DOHH2 (cell line): ENCODE measurements around the gene GAS6.

Experiments
- H3F3A ChIP-seq: fragments of 200-600 bp; sonication (generic), shearing (Covaris generic); 2 replicates; pipeline ENCODE4 v1.6.0; 2016; ENCODE audit warnings: antibody characterized with exemption, mild to moderate bottlenecking; ENCODE audit not compliant: control insufficient read depth, insufficient read depth
- H3K27ac ChIP-seq: fragments of 200-600 bp; sonication (generic); 2 replicates; pipeline ENCODE4 v1.5.1; 2014; ENCODE audit warnings: low read depth, mild to moderate bottlenecking, low read length, moderate library complexity
- H3K27me3 ChIP-seq: fragments of 200-600 bp; sonication (generic); 2 replicates; pipeline ENCODE4 v1.6.1; 2014; ENCODE audit warnings: mild to moderate bottlenecking, low read length, mixed read lengths; ENCODE audit not compliant: control insufficient read depth
- H3K36me3 ChIP-seq: fragments of 200-600 bp; sonication (generic); 2 replicates; pipeline ENCODE4 v1.6.1; 2014; ENCODE audit warnings: mild to moderate bottlenecking, low read length, moderate library complexity, mixed read lengths; ENCODE audit not compliant: control insufficient read depth
- H3K4me1 ChIP-seq: fragments of 200-600 bp; sonication (generic); 2 replicates; pipeline ENCODE4 v1.6.1; 2014; ENCODE audit warnings: mild to moderate bottlenecking, low read length, mixed read lengths; ENCODE audit not compliant: control insufficient read depth
- H3K4me2 ChIP-seq: fragments of 200-600 bp; sonication (generic); 2 replicates; pipeline ENCODE4 v1.6.0; 2014; ENCODE audit warnings: mild to moderate bottlenecking, low read length, moderate library complexity
- H3K4me3 ChIP-seq: fragments of 200-600 bp; sonication (generic); 2 replicates; pipeline ENCODE4 v1.5.1; 2014; ENCODE audit warnings: mild to moderate bottlenecking, low read length, mixed read lengths
- H3K79me2 ChIP-seq: fragments of 200-600 bp; sonication (generic); 2 replicates; pipeline ENCODE4 v1.6.1; 2014; ENCODE audit warnings: mild to moderate bottlenecking, low read length, mixed read lengths; ENCODE audit not compliant: control insufficient read depth
- H3K9me2 ChIP-seq: fragments of 200-600 bp; sonication (generic); replicated peaks from 2 replicates; pipeline ENCODE4 v1.6.1; 2014; ENCODE audit warnings: mild to moderate bottlenecking, low read length, mixed read lengths; ENCODE audit not compliant: control insufficient read depth
- H3K9me3 ChIP-seq: fragments of 200-600 bp; sonication (generic); 2 replicates; pipeline ENCODE4 v1.6.1; 2014; ENCODE audit warnings: antibody characterized with exemption, low read length, mixed read lengths; ENCODE audit not compliant: control insufficient read depth, insufficient read depth
- H4K20me1 ChIP-seq: fragments of 200-600 bp; sonication (generic); 2 replicates; pipeline ENCODE4 v1.6.0; 2014; ENCODE audit warnings: low read depth, mild to moderate bottlenecking, antibody characterized with exemption, low read length, moderate library complexity; ENCODE audit not compliant: control insufficient read depth, insufficient read depth
- EZH2phosphoT487 ChIP-seq: fragments of 200-600 bp; sonication (generic); IDR thresholded peaks from 2 replicates; pipeline ENCODE4 v1.6.1; 2017; ENCODE audit warnings: borderline replicate concordance, mild to moderate bottlenecking, antibody characterized with exemption, low read length, moderate library complexity, mixed read lengths
- TF ChIP-seq, protein P1 (sequence below): fragments of 200-600 bp; sonication (generic); IDR thresholded peaks from one replicate; pipeline ENCODE4 v1.5.1; 2014; ENCODE audit warnings: antibody characterized with exemption, mild to moderate bottlenecking, low read depth, low read length; ENCODE audit not compliant: poor library complexity, severe bottlenecking

Gene GAS6

DNA sequence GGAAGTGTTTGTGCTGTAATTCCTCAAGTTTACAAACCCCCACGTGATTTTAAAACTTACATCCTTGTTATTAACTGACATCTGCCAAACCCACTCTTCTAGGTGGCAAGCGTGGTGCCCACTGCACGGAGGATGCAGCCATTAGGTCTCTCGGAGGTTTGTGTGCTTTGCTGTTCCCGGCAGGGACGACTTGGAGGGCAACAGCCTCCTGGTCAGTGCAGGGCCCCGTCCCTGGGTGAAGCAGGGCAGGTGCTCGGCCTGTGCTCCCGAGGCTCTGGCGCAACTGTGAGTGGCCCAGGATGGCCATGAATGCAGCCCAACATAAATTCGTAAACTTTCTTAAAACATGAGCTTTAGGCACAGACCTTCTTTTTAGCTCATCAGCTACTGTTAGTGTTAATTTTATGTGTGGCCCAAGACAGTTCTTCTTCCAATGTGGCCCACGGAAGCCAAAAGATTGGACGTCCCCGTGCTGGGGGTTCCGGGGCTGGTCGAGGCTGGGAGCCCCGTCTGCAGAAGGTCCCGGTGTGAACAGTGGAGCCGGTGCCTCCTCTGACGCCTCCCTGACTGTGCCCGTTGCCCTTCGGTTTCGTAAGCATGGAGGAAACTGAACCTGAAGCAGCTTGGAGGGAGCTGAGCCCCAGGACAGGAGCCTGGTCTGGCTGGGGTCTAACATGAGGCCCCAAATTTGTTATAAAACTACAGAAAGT lies 11.9 kb downstream of the GAS6 start:
- no peaks in the 10 kb centered on the region for H3K9me3 ChIP-seq
- no peak overlapping the region for H3K4me2 ChIP-seq
- no peak overlapping the region for H3K27ac ChIP-seq
- no peaks in the 10 kb centered on the region for H3K9me2 ChIP-seq
- no peaks in the 10 kb centered on the region for H3F3A ChIP-seq
- no peaks in the 10 kb centered on the region; the same call in 1 of the 2 replicates for H3K27me3 ChIP-seq
- no peak overlapping the region for H3K4me3 ChIP-seq
- TF ChIP-seq, protein P1, sequence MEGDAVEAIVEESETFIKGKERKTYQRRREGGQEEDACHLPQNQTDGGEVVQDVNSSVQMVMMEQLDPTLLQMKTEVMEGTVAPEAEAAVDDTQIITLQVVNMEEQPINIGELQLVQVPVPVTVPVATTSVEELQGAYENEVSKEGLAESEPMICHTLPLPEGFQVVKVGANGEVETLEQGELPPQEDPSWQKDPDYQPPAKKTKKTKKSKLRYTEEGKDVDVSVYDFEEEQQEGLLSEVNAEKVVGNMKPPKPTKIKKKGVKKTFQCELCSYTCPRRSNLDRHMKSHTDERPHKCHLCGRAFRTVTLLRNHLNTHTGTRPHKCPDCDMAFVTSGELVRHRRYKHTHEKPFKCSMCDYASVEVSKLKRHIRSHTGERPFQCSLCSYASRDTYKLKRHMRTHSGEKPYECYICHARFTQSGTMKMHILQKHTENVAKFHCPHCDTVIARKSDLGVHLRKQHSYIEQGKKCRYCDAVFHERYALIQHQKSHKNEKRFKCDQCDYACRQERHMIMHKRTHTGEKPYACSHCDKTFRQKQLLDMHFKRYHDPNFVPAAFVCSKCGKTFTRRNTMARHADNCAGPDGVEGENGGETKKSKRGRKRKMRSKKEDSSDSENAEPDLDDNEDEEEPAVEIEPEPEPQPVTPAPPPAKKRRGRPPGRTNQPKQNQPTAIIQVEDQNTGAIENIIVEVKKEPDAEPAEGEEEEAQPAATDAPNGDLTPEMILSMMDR: no peak
- H3K36me3 ChIP-seq: no peaks in the 10 kb centered on the region
- H4K20me1 ChIP-seq: no peaks in the 10 kb centered on the region
- H3K4me1 ChIP-seq: no peaks in the 10 kb centered on the region
- no peaks in the 10 kb centered on the region for H3K79me2 ChIP-seq

DNA sequence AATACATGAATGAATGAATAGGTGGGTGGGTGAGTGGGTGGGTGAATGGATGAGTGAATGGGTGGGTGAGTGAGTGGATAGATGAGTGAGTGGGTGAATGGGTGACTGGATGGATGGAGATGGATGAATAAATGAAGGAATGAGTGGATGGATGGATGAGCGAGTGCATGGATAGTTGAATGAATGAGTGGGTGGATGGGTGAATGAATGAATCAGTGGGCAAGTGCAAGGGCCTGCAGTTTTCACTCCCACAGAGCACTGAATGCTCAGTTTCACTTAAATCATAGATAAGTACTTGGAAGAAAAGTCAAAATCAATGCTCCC lies 12.4 kb downstream of the GAS6 start:
- Histone ChIP-seq H3K4me1 (no peaks in the 10 kb centered on the region), H3K27me3 (no peaks in the 10 kb centered on the region; the same call in 1 of the 2 replicates), H3K27ac (no peak overlapping the region), H3K9me2 (no peaks in the 10 kb centered on the region), H3K4me2 (no peak overlapping the region), H3K79me2 (no peaks in the 10 kb centered on the region), H3K9me3 (no peaks in the 10 kb centered on the region), H3K36me3 (no peaks in the 10 kb centered on the region), H4K20me1 (no peaks in the 10 kb centered on the region), H3K4me3 (no peak overlapping the region), H3F3A (no peaks in the 10 kb centered on the region)
- TF ChIP-seq, protein P1: no peak
- TF ChIP-seq EZH2phosphoT487: no peak

DNA sequence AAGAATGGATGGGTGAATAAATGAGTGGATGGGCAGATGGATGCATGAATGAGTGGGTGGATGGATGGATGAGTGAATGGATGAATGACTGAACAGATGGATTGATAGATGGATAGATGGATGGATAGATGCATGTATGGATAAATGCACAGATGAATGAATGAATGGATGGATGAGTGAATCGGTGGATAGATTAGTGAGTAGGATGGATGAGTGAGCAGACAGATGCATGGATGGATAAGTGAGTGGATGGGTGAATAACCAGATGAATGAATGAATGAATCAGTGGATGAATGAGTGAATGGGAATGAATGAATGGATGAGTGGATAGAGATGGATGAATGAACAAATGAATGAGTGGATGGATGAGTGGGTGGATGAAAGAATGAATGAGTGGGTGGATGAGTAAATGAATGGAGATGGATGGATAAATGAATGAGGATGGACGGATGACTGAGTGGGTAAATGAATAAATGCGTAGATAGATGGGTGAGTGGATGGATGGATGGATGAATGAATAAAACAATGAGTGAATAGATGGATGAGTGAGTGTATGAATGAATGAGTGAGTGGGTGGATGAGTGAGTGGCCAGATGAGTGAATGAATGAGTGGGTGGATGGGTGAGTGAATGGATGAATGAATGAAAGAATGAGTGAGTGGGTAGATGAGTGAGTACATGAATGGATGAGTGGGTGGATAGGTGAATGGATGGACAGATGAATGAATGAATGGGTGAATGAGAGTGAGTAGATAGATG lies 13.0 kb downstream of the GAS6 start:
- TF ChIP-seq EZH2phosphoT487: no peak
- TF ChIP-seq, protein P1: no peak
- Histone ChIP-seq H3K9me3 (no peaks in the 10 kb centered on the region), H3K9me2 (no peaks in the 10 kb centered on the region), H3F3A (no peaks in the 10 kb centered on the region), H3K27me3 (no peaks in the 10 kb centered on the region; the same call in 1 of the 2 replicates), H3K36me3 (no peaks in the 10 kb centered on the region), H3K4me1 (no peaks in the 10 kb centered on the region), H3K4me2 (no peak overlapping the region), H3K4me3 (no peak overlapping the region), H3K79me2 (no peaks in the 10 kb centered on the region), H4K20me1 (no peaks in the 10 kb centered on the region), H3K27ac (no peak overlapping the region)
